A673 (cell line): ENCODE measurements around the gene NOTCH4.

Source experiments
- EZH2 ChIP-seq: fragments of 200-600 bp; sonication (generic); IDR thresholded peaks from 2 replicates; pipeline ENCODE4 v1.6.1; 2017; ENCODE audit warnings: borderline replicate concordance, low read depth, mild to moderate bottlenecking, mixed read lengths, antibody characterized with exemption, low read length; ENCODE audit not compliant: poor library complexity, severe bottlenecking
- TF ChIP-seq, protein P1 (sequence below): fragments of 300-800, 200-600 bp; sonication (generic); conservative IDR thresholded peaks from 2 replicates; pipeline ENCODE4 v1.5.1; 2017; ENCODE audit warnings: low read depth, mild to moderate bottlenecking, antibody characterized with exemption, low read length, moderate library complexity, mixed read lengths

DNA sequence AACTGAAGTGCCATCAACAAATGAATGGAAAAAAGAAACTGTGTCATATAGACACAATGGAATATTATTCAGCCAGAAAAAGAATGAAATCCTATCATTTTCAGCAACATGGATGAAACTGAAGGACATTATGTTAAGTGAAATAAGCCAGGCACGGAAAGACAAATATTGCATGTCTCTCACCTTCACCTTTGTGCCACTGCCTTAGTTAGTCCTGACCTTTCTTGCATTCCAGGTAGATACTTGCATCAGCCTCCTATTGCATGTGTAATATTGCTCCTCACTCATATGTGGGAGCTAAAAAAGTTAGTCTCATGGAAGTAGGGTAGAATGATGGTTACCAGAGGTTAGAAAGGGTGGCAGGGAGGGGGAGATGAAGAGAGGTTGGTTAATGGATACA lies 14.9 kb downstream of the NOTCH4 start:
- TF ChIP-seq, protein P1, sequence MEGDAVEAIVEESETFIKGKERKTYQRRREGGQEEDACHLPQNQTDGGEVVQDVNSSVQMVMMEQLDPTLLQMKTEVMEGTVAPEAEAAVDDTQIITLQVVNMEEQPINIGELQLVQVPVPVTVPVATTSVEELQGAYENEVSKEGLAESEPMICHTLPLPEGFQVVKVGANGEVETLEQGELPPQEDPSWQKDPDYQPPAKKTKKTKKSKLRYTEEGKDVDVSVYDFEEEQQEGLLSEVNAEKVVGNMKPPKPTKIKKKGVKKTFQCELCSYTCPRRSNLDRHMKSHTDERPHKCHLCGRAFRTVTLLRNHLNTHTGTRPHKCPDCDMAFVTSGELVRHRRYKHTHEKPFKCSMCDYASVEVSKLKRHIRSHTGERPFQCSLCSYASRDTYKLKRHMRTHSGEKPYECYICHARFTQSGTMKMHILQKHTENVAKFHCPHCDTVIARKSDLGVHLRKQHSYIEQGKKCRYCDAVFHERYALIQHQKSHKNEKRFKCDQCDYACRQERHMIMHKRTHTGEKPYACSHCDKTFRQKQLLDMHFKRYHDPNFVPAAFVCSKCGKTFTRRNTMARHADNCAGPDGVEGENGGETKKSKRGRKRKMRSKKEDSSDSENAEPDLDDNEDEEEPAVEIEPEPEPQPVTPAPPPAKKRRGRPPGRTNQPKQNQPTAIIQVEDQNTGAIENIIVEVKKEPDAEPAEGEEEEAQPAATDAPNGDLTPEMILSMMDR = no peak
- no peak for TF ChIP-seq EZH2
